ENCODE results near the gene SLC12A7.

SLC12A7 gene

GRCh38 chr5:1035421-1036405, 76.2 kb downstream of the SLC12A7 start:
- H3K4me3 Mint-ChIP-seq = no peak overlapping the region
- H3K4me1 Mint-ChIP-seq (ENCODE audit: low read depth) = no peaks in the 10 kb centered on the region
- H3K27ac Mint-ChIP-seq = no peak overlapping the region
- no peaks in the 10 kb centered on the region for H3K9me3 Mint-ChIP-seq
- no peaks in the 10 kb centered on the region for H3K36me3 Mint-ChIP-seq (ENCODE audit: low read depth)
- H3K27me3 Mint-ChIP-seq = no peaks in the 10 kb centered on the region

DNA sequence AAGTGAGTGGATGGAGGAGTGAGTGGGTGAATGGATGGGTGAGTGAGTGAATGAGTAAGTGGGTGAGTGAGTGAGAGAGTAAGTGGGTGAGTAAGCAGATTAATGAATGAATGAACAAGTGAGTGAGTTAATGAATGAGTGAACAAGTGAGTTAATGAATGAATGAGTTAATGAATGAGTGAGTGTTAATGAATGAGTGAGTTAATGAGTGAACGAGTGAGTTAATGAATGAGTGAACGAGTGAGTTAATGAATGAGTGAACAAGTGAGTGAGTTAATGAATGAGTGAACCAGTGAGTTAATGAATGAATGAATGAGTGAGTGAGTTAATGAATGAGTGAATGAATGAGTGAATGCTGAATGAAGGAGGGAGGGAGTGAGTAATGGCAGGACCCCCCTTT, 76.9 kb downstream of the SLC12A7 start:
- Mint-ChIP-seq H3K9me3 (no peaks in the 10 kb centered on the region), H3K4me1 (ENCODE audit: low read depth) (no peaks in the 10 kb centered on the region), H3K36me3 (ENCODE audit: low read depth) (no peaks in the 10 kb centered on the region), H3K27me3 (no peaks in the 10 kb centered on the region), H3K27ac (no peak overlapping the region), H3K4me3 (no peak overlapping the region)

- H3K4me3 Mint-ChIP-seq = no peak overlapping the region
- H3K4me1 Mint-ChIP-seq (ENCODE audit: low read depth) = no peaks in the 10 kb centered on the region
- no peaks in the 10 kb centered on the region for H3K9me3 Mint-ChIP-seq
- no peak overlapping the region for H3K27ac Mint-ChIP-seq
- no peaks in the 10 kb centered on the region for H3K27me3 Mint-ChIP-seq
- no peaks in the 10 kb centered on the region for H3K36me3 Mint-ChIP-seq (ENCODE audit: low read depth)
These were observed 77.4 kb downstream of the SLC12A7 start for GRCh38 chr5:1034421-1034905.

GRCh38 chr5:1033606-1034420, 78.0 kb downstream of the SLC12A7 start:
- H3K27me3 Mint-ChIP-seq = no peaks in the 10 kb centered on the region
- no peaks in the 10 kb centered on the region for H3K36me3 Mint-ChIP-seq (ENCODE audit: low read depth)
- H3K27ac Mint-ChIP-seq = no peak overlapping the region
- no peak overlapping the region for H3K4me3 Mint-ChIP-seq
- no peaks in the 10 kb centered on the region for H3K9me3 Mint-ChIP-seq
- no peaks in the 10 kb centered on the region for H3K4me1 Mint-ChIP-seq (ENCODE audit: low read depth)

DNA sequence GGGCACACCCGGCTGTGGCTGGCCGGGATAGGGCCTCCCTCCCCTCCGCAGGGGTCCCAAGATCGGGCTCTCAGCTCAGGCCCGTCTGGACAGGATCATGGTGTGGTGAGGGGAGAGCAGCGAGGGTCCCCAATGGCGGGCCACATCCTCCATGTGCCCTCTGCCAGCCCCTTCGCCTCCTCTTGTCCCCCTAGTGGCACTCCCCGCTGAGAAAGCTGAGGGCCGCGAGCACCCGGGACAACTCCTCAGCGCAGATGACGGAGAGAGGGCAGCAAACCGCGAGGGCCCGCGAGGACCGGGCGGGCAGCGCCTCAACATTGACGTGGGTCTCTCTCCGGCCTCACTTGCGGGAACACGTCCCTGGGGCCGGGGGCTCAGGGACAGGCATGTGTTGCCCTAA, 78.7 kb downstream of the SLC12A7 start:
- no peak overlapping the region for H3K4me3 Mint-ChIP-seq
- no peaks in the 10 kb centered on the region for H3K9me3 Mint-ChIP-seq
- no peaks in the 10 kb centered on the region for H3K36me3 Mint-ChIP-seq (ENCODE audit: low read depth)
- no peak overlapping the region for H3K27ac Mint-ChIP-seq
- H3K27me3 Mint-ChIP-seq = no peaks in the 10 kb centered on the region
- H3K4me1 Mint-ChIP-seq (ENCODE audit: low read depth) = no peaks in the 10 kb centered on the region

DNA sequence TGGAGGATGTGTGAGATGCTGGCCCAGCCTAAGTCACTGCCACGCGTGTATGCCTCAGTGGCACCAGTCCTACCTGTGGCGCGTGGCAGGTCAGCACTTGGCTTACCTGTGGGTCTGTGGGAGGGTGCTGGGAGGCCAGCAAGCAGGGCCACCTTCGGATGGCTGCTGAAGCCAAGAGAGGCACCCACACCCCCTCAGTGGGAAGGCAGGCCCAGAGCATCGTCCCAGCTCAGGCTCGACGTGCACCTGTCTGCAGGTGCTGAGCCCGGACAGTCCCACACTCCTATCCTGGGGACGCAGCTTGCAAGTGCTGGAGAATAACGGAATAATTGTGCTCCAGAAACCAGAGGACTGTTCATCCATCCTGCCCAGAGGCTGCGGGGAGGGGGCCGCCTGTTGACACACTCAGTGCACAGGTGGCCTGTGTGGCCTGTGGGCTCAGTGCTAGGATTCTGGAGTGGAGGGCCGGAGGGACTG, 79.3 kb downstream of the SLC12A7 start:
- Mint-ChIP-seq H3K4me3 (no peak overlapping the region), H3K27me3 (no peaks in the 10 kb centered on the region), H3K4me1 (ENCODE audit: low read depth) (no peaks in the 10 kb centered on the region), H3K27ac (no peak overlapping the region), H3K9me3 (no peaks in the 10 kb centered on the region), H3K36me3 (ENCODE audit: low read depth) (no peaks in the 10 kb centered on the region)

GRCh38 chr5:1032011-1032410, 79.9 kb downstream of the SLC12A7 start:
- H3K4me3 Mint-ChIP-seq = no peak overlapping the region
- no peak overlapping the region for H3K27ac Mint-ChIP-seq
- H3K27me3 Mint-ChIP-seq = no peaks in the 10 kb centered on the region
- H3K9me3 Mint-ChIP-seq = no peaks in the 10 kb centered on the region
- H3K4me1 Mint-ChIP-seq (ENCODE audit: low read depth) = no peaks in the 10 kb centered on the region
- H3K36me3 Mint-ChIP-seq (ENCODE audit: low read depth) = no peaks in the 10 kb centered on the region

GRCh38 chr5:1031306-1031959, 80.4 kb downstream of the SLC12A7 start:
- no peaks in the 10 kb centered on the region for H3K9me3 Mint-ChIP-seq
- no peaks in the 10 kb centered on the region for H3K27me3 Mint-ChIP-seq
- no peak overlapping the region for H3K4me3 Mint-ChIP-seq
- H3K36me3 Mint-ChIP-seq (ENCODE audit: low read depth) = no peaks in the 10 kb centered on the region
- H3K4me1 Mint-ChIP-seq (ENCODE audit: low read depth) = no peaks in the 10 kb centered on the region
- no peak overlapping the region for H3K27ac Mint-ChIP-seq

- Mint-ChIP-seq H3K4me3 (no peak overlapping the region), H3K9me3 (no peaks in the 10 kb centered on the region), H3K27ac (no peak overlapping the region), H3K36me3 (ENCODE audit: low read depth) (no peaks in the 10 kb centered on the region), H3K4me1 (ENCODE audit: low read depth) (no peaks in the 10 kb centered on the region), H3K27me3 (no peaks in the 10 kb centered on the region)
These were observed 81.0 kb downstream of the SLC12A7 start for GRCh38 chr5:1030801-1031271.

DNA sequence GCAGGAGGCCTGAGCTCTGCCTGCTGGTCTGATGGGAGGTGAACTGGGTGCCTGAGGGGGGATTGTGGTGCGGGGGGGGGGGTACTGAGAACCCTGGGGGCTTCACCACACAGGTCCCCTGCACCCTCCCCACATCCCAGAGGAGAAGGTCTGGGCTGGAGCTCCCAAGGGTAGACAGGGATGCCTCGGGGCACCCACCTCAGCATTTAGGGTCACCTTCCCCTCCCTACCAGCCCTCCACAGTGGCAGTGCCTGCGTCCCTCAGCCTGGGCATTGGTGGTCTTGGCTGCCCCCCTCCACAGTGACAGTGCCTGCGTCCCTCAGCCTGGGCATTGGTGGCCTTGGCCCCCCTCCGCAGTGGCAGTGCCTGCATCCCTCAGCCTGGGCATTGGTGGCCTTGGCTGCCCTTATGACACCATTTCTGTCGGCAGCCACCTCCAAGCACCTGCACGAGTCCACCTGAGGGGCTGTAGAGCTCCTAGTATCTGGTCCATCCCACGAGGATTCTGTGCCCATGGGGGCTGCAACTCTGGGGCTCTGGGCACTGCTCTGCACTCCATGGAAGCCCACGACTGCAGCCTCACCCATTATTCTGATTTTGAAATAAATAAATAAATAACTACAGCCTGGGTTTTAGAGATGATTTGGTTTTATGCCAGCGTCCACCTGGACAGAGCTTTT, 81.8 kb downstream of the SLC12A7 start:
- H3K4me3 Mint-ChIP-seq = no peak overlapping the region
- no peaks in the 10 kb centered on the region for H3K36me3 Mint-ChIP-seq (ENCODE audit: low read depth)
- H3K4me1 Mint-ChIP-seq (ENCODE audit: low read depth) = no peaks in the 10 kb centered on the region
- no peaks in the 10 kb centered on the region for H3K9me3 Mint-ChIP-seq
- H3K27ac Mint-ChIP-seq = no peak overlapping the region
- H3K27me3 Mint-ChIP-seq = no peaks in the 10 kb centered on the region

DNA sequence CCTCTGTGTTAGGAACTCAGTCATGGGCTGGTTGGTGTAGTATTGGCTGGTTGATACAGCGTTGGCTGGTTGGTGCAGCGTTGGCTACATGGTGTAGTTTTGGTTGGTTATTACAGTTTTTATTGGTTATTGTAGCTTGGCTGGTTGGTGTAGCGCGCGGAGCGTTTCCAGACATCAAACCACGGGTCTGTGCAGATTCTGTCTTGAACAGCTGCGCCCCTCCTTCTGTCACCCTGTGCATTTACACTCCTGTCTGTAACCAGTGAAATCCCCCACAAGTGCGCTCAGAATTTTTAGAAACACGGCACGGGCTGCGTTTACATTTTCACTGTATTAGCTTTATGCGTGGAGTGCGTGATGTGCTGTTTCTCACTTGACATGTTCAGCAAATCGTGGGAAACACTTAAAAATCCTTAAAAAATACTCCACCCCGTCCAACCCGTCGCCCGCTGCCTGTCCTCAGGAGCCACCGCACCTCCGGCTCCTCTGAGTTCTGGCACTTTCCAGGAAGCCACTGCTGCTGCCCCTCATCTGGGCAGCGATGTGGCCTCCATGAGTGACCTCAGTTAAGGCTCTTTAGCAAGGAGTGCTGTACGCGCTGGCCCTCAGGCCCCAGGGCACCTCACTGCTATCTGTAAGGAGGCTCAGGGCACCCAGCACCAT, 82.5 kb downstream of the SLC12A7 start:
- no peak overlapping the region for H3K27ac Mint-ChIP-seq

GRCh38 chr5:1028481-1029281, 83.2 kb downstream of the SLC12A7 start:
- H3K27me3 Mint-ChIP-seq = no peaks in the 10 kb centered on the region
- H3K4me1 Mint-ChIP-seq (ENCODE audit: low read depth) = no peaks in the 10 kb centered on the region
- H3K9me3 Mint-ChIP-seq = no peaks in the 10 kb centered on the region
- no peak overlapping the region for H3K4me3 Mint-ChIP-seq
- no peaks in the 10 kb centered on the region for H3K36me3 Mint-ChIP-seq (ENCODE audit: low read depth)
- no peak overlapping the region for H3K27ac Mint-ChIP-seq

More for the DNA sequence above, 82.5 kb downstream of the SLC12A7 start:
- H3K36me3 Mint-ChIP-seq (ENCODE audit: low read depth) = no peaks in the 10 kb centered on the region
- H3K27me3 Mint-ChIP-seq = no peaks in the 10 kb centered on the region
- no peaks in the 10 kb centered on the region for H3K9me3 Mint-ChIP-seq
- H3K4me3 Mint-ChIP-seq = no peak overlapping the region
- H3K4me1 Mint-ChIP-seq (ENCODE audit: low read depth) = no peaks in the 10 kb centered on the region

All from stimulated activated naive CD8-positive, alpha-beta T cell treated with anti-CD3 and anti-CD28 coated beads, Interleukin-15, Interleukin-2, amounts not matched to agents 100 ng/mL and 50 ng/mL, for 24 hours (primary cell).